ENCODE results near the gene SNX8.

The SNX8 gene

DNA sequence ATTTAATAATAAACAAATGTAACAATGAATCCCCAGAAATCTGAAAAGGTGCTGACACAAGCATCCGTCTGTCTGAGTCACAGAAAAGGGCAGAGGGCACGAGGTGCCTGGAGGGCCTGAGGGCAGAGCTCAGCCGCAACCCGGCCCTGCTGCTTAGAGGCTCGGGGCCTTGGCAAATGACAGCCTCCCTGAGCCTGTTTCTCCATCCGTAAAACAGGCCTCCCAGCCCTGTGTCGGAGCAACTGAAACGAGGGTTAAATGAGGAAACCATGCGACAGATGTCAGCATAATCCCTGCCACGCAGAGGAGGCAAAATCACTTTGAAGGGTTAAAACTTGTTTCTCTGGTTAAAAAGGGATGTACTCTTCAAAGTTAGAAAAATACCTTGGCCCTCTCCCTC lies 47.3 kb downstream of the SNX8 start:
- in situ Hi-C loops (cut with MboI; ENCODE audit: low sequenced_read_pairs), result no loop called here

DNA sequence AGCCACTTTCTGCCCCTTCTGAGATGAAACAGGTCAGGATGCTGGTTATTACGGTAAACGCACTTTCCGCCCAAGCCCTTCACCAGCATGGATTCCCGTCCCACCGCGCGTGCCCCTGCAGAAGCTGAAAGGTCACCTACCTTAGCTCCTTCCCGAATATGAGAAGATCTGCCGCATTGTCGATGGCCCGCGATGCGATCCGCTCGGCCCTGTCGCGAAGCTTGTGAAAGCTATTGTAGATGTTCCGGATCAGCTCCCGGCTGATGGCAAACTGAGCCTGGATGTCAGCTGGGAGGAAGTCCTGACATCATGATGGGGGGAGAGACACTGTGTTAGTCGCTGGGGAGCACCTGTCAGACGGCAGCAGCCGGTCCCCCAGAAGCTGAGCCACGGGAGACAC lies 50.1 kb downstream of the SNX8 start:
- in situ Hi-C loops (cut with MboI; ENCODE audit: low sequenced_read_pairs), result no loop called here

DNA sequence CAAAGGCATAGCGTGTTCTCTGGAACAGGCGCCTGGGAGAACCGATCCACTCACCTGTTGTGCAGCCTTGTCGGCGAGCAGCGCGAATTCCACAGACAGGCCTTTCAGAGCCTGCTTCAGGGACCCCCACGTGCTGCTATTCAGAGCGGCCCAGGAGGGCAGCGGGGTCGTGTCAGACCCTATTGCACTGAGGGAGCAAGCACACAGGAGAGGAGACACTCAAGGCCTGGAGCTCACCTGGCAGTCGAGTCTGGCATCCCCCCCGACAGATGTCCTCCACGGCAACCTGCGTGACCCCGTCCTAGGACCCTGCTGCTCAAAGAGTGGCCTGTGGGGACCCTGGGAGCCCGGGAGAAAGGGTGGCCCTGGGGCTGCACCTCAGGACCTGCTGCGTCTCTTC lies 51.1 kb downstream of the SNX8 start:
- in situ Hi-C loops (cut with MboI; ENCODE audit: low sequenced_read_pairs), result no loop called here

DNA sequence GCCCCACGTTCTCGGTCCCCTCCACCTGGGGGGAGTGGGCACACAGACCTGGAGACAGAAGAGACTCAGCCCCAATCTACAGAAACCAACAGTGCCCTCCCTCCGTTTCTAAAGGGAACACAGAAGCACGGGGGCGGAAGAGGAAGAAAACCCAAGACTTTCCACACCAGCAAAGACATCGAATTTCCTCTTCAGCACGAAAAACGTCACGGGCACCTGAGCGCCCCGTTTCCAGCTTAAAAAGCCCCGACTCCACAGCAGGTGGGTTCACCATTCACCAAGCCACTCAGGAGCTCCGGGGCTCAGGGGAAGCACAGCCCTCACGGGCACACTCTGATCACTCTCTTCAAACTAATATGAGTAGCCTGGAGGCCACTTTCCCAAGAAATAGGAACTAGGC lies 52.6 kb downstream of the SNX8 start:
- in situ Hi-C loops (cut with MboI; ENCODE audit: low sequenced_read_pairs), result no loop called here

DNA sequence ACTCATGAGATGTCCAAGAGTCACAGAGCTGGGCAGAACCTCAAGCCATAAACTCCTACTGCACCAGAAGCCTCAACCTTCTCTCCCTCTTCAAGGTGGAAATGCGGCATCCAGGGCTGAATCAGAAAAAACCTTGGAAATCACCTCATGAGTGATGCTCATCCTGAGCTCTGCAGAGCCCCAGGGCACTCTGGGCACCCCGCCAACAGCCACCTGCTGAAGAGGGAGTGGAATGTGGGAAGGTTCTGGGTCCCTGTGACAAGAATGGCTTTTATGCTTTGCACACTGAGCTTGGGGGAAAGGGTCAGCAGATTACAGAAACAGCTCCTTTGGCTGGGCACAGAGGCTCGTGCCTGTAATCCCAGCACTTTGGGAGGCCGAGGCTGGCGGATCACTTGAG lies 53.4 kb downstream of the SNX8 start:
- in situ Hi-C loops (cut with MboI; ENCODE audit: low sequenced_read_pairs), result no loop called here

DNA sequence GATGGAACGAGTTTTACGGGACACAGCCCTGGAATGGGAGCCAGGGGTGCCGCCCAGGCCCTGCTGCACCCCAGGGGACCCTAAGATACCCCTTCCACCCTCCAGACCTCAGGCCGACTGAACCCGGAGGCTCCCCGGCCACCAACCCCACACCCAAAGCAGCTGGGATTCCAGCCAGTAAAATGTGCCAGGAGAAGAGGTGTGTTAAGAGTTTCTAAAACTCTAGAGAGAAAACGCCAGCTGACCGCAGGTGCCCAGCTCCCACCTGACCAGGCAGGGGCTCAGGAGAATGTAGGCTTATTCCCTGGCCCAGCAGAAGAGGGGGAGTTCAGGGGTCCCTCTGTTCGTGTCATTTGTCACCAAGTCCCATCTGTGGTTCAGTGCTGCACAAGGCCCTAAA lies 54.8 kb downstream of the SNX8 start:
- in situ Hi-C loops (cut with MboI; ENCODE audit: low sequenced_read_pairs), result no loop called here

DNA sequence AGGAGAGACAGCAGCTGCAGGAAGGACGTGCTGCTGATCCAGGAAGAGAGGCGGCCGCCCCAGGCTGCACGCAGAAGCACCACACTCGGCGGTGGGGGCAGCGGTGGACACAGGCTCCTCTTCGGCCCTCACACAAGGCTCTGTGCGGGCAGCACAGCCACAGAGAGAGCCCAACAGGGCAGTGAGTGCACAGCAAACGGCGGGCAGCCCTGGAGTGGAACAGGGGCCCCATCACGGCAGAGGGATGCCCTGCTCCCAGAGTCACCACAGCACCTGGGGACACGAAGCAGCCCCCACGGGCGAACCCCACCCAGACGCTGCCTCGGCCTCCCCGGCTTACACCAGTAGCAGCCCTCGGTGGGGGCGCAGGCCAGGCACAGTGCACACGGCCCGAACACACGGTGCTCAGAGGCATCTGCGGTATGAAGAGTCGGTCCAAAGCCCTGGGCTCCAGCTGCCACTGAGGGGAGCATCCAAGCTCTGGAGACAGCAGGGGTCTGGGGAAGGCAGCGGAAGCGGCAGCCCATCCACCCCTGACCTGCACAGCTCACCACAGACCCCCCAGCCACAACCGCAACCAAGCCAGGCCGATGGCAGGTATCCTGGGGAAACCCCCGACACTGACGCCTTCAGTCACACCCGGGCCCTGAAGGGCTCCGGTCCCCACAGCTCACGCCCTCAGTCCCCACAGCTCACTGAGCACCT lies 55.4 kb downstream of the SNX8 start:
- in situ Hi-C loops (cut with MboI; ENCODE audit: low sequenced_read_pairs), result no loop called here

DNA sequence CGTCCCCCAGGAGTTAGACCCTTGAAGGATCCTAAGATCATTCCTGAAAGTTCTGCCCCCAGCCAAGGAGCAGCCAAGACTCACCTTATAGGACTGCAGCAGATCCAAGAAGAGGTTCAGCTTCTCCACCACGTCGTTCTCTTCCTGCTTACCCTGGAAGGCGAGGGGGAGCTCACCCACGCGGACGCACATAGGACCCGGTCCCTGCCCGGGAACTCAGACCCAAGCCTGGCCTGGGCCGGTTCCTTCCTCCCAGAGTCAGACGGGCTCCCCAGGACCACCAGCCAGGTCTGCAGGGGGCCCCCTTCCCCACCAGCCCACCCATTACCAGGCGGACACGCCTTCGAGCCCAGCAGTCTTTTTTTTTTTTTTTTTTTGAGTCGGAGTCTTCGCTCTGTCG lies 56.6 kb downstream of the SNX8 start:
- in situ Hi-C loops (cut with MboI; ENCODE audit: low sequenced_read_pairs), result no loop called here

DNA sequence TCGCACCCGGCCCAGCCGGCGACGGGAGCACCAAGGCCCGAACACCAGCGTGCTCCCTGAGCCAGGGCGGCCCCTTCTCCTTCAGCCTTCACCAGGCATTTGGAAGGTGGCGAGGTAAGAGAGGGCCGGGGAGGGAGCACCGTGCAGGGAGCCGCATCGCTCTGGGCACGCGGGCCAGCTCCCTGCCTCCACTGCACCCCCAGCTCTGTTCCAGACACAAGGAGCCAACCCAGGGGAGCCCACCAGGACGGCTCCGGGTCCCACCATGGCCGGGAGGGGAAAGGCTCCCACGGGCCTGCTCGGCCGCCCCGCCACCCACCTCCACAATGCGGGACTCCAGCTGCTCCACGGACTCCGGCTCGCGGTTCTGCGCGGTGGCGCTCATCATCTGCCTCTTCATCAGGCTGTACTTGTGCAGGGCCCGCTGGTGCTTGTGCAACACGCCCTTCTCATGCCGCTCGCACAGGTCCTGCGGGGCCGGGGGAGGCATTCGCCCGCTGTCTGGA lies 57.1 kb downstream of the SNX8 start:
- in situ Hi-C loops (cut with MboI; ENCODE audit: low sequenced_read_pairs), result no loop called here

DNA sequence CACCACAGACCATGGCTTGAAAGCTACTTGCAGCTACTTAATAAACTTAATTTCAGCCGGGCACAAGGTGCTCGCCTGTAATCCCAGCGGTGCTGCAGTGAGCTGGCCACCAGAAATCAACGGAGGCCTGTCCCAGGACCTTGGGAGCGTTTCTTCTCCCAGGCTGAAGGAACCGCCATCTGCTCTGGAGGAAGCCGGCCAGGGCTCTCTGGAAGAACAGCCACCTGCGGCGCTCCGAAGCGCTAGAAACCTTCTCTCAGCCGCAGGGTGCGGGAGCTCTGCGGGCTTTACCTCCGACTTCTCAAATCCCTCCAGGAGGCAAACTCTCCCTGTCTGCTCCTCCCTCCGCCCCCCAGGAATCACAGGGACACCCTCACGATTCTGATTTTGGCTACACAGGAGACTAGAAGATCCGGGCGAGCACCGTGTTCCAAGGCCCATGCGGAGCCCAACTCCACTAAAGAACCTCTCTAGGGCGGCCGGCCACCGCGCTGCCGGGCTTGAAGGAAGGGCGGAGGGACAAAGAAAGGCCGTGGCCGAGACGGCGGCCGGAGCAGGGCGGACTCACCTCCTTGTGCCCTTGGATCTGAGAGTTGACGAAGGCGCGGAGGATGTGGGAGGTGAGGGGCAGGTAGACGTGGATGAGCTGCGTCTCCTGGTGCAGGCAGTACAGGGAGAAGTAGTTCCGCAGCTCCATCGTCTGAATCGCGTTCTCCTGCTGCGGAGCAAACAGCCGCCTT lies 57.8 kb downstream of the SNX8 start:
- in situ Hi-C loops (cut with MboI; ENCODE audit: low sequenced_read_pairs), result no loop called here

DNA sequence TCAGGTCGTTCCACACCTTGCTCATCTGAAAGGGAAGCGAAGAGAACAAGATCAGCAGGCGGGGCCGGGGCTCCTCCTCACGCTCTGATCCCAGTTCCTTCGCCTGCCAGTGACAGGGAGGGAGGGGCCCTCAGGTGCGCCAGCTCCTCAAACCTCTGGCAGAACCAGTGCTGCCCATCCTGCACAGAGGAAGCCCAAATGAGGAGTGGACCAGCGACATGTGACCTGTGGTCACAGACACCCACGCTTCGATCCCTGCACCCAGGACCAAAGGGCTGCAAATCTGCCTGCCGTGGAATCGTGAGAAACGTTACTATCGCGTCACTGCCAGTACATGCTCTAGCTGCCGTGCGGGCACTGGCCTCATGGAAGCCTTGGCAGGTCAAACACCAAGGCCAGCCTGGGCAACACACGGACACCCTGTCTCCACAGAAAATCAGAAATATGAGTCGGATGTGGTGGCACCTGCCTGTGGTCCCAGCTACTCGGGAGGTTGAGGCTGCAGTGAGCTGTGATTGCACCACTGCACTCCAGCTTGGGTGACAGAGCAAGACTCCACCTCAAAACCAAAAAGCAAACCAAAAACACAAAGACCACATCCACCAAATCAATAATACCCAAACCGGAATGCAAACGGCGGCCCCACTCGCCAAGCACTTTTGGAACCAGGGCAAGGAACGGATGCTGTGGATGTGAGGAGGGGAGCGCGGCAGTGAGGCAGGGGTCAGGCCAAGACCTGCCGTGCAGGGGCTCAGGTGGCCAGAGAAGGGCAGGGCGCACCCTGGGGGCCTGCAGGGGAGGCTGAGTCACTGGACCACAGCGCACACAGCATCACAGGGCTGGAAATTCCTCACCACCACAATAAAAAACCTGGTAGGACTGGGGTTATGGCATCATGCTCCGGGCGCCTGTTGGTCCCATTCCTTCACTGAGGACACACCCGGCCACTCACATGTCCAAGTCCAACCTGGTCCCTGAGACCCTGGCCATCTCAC lies 58.8 kb downstream of the SNX8 start:
- in situ Hi-C loops (cut with MboI; ENCODE audit: low sequenced_read_pairs), result no loop called here

DNA sequence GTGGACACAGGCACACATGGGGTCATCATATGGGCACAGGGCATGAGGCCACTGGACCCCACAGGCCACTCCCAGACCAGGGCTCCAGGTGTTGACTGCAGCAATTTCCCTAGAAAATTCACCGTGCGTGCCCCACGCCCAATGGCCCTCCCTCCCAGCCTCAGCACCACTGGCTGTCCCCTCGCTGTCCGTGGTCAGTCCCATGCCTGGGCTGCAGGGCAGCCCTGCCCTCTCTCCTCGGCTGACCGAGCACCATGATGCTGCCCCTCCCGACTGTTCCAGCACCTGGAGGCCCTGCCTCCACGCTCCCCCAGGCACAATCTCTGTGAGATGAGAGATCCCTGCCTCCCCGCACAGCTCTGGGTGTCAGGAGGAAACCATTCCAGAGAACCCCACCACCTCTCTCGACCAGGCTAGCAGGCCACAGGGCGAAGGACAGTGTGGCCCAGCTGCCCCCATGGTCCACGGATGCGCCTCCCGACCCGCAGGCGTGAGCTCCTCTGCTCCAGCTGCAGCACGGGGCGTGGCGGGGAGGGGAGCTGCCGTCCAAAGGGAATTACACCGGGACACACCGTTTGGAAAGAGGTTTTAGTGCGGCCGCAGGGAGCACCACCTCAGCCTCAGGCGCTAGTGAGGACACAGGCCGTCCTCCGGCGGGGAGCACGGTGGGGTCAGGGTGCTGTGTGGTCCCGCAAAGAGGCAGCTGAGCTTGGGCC lies 59.7 kb downstream of the SNX8 start:
- in situ Hi-C loops (cut with MboI; ENCODE audit: low sequenced_read_pairs), result no loop called here

DNA sequence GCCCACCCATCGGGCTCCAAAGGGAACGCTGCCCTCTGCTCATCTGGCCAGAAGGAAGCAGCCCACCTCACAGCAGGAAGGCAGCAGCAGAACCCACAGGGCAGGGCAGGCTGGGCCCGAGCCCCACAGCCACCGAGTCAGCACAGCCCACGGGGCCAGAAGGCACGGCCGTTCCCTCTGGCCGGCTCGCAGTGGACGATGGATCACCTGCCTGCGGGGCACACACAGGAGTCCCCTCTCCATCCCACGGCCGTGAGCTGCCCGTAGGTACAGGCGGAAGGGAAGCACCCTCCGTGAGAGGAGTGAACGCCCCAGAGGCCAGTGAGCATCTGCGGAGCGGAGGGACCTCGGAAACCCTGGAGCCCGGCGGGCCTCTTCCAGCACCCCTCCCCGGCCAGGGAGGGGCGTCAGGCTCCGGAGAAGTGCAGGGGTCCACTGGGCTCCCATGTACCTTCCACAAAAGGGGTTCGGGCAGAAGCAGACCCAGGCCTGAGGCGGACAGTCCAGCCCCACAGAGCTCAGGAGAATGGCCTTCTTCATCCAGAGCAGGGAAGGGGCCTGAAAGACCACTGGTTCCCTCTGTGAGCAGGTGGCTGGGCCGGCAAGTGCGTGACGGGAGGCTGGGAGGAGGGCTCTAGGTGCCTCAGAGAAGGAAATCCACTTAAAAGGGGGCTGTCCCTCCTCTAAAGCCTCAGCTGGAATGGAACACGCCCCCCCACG lies 60.6 kb downstream of the SNX8 start:
- in situ Hi-C loops (cut with MboI; ENCODE audit: low sequenced_read_pairs), result no loop called here

DNA sequence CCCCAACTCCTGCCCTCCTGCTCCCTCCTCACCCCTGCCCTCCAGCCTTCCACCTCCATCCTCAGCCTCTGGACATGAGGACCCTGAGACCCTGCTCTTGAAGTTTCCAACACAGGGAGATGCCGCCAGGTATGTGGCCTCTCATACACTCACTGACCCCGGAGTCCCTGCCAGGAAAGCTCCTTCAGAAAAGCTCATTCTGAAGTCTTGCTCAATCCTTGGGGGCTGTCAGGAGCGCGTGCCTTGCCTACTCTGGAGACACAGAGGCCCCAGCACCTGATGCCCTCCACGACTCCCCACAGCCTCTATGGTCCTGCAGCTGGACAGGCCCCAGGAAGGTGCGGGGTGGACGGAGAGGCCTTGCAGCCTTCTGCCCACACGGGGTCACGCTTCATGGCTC lies 61.2 kb downstream of the SNX8 start:
- in situ Hi-C loops (cut with MboI; ENCODE audit: low sequenced_read_pairs), result no loop called here

DNA sequence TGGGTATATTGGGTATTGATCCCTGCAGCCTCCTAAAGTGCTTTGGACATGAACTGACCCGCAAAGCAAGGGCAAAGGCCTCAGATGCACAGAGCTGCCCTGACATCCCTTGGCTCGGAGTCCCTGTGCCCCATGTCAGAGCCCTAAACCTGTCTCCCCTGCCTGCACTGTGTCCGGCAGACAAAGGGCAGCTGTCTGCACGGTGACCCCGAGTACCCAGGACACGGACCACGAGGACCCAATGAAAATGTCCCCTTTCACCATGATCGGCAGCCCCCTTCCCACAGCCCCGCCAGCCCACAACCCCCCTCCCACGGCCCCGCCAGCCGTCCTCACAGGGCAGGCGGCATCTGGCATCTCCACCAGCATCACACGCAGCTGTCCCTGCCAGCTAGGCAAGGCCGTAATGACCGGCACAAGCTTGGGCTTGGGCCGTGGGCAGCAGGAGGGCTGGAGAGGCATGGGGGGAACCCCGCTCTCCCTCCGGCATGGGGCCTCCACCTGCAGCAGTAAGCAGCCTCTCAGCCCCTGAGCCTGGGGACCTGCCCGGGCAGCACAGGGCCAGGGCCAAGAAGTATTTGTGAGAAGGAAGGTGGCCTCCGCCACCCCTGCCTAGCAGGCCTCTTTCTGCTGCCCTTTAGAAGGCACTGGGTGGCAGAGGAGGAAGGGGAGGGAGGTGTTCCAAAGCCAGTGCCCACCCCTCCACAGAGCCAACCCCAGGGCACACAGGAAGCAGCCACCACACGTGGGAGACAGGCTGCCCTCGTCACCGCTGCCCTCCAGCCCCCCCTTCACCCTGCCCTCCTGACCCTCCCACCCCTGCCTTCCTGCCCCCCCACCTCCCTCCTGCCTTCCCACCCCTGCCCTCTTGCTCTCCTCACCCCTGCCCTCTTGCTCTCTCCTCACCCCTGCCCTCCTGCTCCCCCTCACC lies 62.1 kb downstream of the SNX8 start:
- in situ Hi-C loops (cut with MboI; ENCODE audit: low sequenced_read_pairs), result no loop called here

DNA sequence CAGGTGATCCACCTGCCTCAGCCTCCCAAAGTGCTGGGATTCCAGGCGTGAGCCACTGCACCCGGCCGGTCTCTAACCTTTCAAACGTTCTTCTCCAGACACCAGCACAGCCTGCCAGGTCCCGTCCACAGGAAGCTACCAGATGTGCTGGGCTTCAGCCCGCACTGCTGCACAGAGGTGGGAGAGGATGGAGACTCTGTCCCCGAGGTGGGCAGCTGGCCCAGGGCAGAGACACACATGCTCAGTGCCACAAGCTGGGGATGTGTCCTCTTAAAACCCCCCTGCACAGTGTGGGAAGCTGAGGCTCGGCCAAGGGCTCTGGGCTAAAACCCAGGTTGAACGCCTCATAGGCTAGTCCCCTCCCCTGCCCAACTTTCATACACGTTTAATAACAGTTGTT lies 62.9 kb downstream of the SNX8 start:
- in situ Hi-C loops (cut with MboI; ENCODE audit: low sequenced_read_pairs), result no loop called here

DNA sequence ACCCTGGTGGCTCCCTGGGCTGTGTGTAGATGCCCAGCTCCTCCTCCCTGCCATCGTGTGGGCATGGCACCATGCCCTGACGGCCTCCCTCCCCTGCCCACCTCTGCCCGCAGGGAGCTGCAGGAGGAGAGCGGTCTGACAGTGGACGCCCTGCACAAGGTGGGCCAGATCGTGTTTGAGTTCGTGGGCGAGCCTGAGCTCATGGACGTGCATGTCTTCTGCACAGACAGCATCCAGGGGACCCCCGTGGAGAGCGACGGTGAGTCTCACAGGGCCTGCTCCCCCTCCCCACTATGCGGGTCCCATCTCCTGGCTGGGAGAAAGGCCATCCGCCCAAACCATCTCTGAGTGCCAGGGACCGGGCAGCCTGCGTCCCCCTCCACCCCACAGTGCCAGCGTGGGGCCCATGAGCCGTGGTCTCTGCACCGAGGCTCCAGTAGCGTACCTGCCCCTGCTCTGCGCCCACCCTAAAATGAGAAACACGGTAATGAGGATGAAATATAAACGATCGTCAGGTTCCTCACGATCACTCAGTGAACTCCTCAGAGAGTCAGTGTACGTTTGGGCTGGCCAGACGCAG lies 64.4 kb downstream of the SNX8 start:
- in situ Hi-C loops (cut with MboI; ENCODE audit: low sequenced_read_pairs), result no loop called here

DNA sequence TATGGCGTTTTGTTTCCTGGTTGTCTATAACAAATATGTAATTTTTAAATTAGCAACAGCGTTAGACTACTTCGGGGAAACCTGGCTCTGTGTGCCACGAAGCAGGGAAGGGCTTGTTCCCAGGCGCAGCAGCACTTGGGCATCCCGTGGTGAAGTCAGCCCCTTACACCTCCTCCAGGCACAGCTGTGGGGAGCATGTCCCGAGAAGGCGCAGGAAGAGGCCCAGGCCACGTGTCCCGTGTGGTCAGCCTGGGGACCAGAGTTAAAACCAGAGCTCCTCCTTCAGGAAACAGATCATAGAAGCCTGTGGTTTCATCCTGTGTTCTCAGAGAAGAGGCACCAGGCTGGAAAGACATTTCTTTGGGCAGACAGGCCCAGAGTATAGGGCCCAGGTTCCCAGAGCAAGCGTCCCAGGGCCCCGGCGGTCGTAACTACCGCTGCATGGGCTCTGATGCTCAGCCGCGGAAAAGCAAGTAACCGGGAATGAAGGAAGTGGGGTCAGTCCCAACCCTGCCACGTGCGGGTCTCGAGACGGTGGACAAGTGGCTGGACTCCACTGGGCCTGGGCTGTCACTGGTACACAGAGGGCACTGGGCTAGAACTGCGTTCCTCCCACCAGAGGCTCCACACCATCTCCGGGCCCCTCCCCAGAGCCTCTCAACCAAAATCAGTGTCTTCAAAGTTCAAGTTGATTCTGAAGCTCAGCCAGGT lies 65.1 kb downstream of the SNX8 start:
- in situ Hi-C loops (cut with MboI; ENCODE audit: low sequenced_read_pairs), result no loop called here
